Kidney tubule cell (primary cell): Measurements from ENCODE around the gene UTRN.
A peak's percentile ranks its signal among the peaks of the same experiment; 100 is the strongest.

Experiments used
- DNase-seq: peaks from one replicate; pipeline ENCODE4 v3.0.0-alpha.2; 2018; ENCODE audit warnings: low spot score

UTRN gene

DNA sequence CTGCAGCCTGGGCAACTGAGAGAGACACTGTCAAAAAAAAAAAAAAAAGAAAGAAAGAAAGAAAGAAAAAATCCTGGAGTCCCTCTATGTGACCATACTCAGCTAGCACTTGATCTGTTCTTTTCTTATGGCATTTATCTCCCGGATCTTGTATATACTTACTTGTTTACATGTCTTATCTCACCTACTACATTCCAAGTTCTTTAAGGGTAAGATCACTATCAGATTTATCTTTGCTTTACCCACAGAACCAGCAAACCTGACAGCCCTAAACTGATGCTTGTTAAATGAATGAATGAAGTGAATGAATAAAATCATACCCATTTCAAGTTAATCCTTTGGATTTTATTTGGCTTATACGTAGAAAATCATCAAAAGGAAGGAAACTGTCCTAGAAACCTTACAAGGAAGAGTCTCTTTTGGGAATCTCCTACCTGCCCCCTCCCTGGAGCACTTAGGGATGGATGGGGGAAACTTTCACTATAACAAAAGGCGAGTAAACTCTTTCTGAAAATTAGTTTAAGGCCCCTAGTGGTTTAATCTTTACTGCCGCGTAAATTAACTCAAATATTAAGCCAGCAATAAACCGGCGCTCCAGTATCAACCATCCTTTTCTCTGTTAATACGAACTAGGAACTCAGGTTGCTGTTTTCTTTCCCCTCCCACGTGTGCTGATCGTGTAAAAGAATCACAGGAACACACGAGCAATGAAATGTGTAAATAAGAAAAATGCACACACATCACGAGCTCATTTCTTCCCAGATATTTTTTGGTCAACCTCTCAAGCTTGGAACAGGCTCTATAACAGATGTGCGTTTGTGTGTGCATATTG is 1.3 kb upstream of the UTRN start:
- DNase-seq: peak; percentile 22

- DNase-seq: no peak
Measured at GRCh38 chr6:144284478-144284782, 705 bp upstream of the UTRN start.

DNA sequence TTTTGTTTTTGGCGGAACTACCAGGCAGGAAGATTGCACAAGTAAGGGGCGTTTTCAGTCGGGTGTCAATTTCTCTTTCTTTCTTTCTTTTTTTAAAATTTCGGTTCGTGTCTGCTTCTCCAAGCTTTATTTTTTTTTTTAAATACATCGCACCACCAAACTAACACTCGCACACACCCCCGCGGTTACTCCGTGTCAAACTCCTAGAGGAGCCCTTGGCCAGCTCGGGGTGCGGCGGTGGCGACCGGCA is 338 bp downstream of the UTRN start:
- no peak for DNase-seq

- peak; percentile 70 for DNase-seq
Measured at GRCh38 chr6:144285798-144286502, 815 bp downstream of the UTRN start.

DNA sequence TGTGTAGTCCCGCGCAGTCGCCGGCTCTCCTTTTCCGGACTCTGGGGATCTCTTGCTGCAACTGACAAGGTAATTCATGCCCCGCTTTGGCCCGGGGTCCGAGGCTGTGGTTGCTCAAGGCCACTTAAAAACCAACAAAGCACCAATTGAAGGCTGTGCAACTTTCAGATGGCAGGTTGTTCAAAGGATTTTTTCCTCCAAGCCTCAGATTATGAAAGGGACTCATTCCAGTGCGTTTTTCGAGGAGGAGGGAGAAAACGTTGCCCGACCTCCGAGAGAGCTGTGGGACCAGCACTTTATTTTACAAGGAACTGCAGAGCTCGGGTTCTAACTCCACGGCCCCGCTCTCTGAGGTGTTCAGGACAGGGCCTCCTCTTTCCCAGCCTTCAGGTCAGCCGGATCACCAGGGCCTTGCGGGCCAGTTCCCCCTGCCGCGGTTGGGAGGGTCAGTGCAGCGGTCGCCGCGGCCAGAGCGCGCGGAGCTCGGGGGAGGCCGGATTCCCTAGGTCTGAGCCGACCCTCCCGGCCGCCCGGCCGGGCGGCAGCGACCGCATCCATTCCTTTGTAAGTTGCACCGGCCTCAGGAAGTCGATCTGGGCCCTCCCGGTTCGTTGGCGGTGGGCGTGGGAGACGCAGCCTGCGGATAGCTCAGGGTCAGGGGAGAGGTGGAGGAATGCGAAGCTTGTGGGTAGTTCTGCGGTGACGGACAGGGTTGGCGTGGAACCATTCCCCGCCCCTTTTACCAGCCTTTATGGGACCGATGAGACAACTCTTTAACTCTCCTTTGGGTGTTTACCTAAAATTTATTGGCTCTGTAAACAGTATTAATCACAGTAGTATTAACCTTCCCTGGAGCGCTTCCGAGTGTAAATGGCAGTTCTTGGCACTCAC is 1.6 kb downstream of the UTRN start:
- DNase-seq: peak; percentile 88

- no peak for DNase-seq
Measured at GRCh38 chr6:144289006-144289405, 3.9 kb downstream of the UTRN start.

DNA sequence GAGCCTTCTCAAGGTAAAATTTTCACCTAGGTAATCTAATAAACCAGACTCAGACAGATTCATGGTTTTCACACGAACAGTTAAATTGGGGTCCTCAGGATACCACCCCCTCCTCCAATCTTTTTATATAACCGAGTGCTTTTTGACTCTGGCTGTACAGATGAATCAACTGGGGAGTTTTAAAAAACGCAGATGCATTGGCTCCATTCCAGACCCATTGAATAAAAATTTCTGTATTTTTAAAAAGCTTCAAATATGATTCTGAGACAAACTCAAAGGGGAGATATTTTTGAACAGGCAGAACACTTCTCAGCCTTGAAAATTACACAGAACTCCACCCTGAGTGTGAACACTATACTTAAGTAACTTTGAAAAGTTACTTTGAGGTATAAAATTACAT is 7.2 kb downstream of the UTRN start:
- no peak for DNase-seq

DNA sequence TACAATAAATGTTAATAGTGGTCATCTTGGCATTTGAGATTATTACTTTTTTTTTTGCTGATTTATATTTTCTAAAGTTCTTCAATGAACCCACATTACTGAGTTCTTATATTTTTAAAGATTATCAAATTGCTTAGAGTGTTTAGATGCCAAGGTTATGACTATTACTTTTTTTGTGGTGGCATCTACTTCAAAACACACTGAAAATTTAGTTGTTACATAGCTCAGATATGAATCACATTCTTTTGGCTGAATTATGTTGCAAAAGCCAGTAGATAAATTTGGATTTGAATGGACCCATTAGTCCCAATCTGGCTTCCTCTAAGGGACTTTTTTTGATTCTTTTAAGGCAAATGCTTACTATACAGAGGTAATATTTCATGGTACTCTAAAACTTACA is 8.9 kb downstream of the UTRN start:
- DNase-seq: peak; percentile 77

DNA sequence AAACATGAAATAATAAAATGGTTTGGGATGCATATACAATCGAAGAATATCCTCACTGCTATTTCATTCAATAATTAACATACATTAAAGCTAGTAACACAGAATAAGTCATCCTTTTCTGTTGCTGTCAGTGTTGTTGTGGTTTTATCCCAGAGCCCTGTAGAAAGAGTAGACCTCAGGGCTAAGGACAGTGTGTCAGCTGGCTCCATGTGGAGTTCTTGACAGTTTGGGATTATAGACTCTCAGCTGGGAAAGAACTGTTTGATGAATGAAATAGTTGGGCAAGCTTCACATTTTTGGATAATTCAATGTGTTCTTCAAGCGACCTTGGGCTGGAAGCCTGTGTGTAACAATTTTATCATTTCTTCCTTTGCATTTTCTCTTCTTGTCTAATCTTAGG is 10.1 kb downstream of the UTRN start:
- DNase-seq: peak; percentile 24

DNA sequence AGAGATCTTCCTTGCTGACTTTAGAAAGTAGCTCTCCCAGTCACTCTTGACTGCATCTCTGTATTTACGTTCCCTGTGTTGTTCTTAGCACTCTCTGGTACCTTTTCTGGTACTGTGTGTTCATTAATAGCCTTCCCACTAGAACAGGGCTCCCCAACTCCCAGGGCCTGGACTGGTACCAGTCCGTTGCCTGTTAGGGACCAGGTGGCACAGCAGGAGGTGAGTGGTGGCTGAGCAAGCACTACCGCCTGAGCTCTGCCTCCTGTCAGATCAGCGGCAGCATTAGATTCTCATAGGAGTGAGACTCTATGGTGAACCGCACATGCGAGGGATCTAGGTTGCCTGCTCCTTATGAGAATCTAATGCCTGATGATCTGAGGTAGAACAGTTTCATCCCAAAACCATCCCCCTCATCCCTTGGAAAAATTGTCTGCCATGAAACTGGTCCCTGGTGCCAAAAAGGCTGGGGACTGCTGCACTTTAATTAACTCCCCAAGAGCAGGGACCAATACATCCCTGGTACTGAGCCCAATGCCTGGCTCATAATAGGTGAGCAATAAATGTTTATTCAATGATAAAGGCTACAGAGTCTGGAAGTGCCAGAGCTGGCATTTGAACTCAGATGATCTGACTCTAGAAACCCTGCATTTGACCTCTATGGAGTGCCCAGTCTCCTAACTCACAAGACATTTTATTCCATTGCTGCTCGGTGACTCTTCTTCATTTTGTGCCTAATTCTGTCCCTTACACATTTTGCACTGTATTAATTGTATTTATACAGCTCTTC is 11.0 kb downstream of the UTRN start:
- DNase-seq: no peak

GRCh38 chr6:144296973-144297372 is 11.8 kb downstream of the UTRN start:
- DNase-seq: no peak

DNA sequence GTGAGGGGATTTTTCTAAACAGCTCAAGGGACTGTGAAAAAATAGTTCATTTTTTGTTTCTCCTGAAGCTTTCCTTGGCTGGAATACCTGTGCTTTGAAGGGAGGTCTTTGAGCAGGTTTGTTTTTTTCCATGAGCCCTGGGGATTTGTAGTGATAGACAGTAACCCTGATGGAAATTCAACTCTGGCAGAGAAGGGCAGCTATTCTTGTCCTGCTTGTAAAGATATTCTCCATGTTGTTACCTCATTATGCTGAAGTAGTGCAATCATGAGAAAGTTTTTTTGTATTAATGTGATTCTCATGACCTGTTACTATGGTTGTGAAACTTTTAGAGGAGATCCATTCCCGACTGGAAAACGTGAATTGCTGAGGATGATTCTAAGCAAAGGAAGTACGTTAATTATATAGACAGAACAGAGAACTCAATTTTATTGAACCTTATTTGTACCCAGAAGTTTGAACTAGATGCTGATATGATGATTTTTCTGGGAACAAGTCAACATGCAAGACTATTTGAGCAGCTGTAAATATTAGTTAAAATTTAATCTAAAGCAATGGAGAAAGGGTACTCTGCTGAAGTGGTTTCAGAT is 12.5 kb downstream of the UTRN start:
- no peak for DNase-seq

DNA sequence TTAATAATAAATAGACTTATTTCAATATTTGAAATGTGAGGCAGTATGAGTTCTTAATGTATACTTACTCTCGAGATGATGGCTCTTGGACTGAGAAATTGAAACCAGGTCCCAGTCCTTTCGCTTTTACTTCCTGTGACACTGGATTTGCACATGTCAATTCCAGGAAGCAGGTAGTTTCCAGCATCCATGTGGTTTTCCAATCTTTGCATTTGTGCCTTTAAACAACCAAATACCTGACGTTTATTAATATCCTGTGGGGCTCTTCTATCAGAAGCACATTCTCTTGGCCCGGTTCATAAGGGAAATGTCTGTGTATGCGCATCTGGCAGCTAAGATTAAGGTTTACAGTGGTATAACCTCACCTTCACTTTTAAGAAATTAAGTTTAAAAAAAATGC is 13.1 kb downstream of the UTRN start:
- no peak for DNase-seq

- DNase-seq: no peak
Measured at GRCh38 chr6:144298916-144299315, 13.8 kb downstream of the UTRN start.

GRCh38 chr6:144302701-144303372 is 17.7 kb downstream of the UTRN start:
- DNase-seq: no peak

- no peak for DNase-seq
Measured at GRCh38 chr6:144304223-144304848, 19.2 kb downstream of the UTRN start.

- DNase-seq: no peak
Measured at GRCh38 chr6:144305567-144305966, 20.4 kb downstream of the UTRN start.

GRCh38 chr6:144305985-144306384 is 20.9 kb downstream of the UTRN start:
- no peak for DNase-seq

- DNase-seq: no peak
Measured at GRCh38 chr6:144307880-144308279, 22.7 kb downstream of the UTRN start.

- DNase-seq: no peak
Measured at GRCh38 chr6:144310765-144311164, 25.6 kb downstream of the UTRN start.

GRCh38 chr6:144311361-144311760 is 26.2 kb downstream of the UTRN start:
- no peak for DNase-seq
